Ovary (tissue), 9 donors: Measurements from ENCODE around the gene REEP3. TPM values are rescaled to one million over a fixed set of nuclear protein-coding genes. Genes with fewer than 3 reads are reported as not detected.

Experiments used
- DNase-seq, 5 donors: peaks; one replicate each; pipeline ENCODE4 v3.0.0-alpha.2; 2019 to 2020
- H3K27ac ChIP-seq, 2 donors: fragments of 200-600 bp; one replicate each; pipeline versions ENCODE4 v1.5.1 to v1.8.0; 2019 to 2022
- H3K27me3 ChIP-seq: fragments of 200-600 bp; one replicate; pipeline ENCODE4 v1.8.0; 2022
- H3K36me3 ChIP-seq: fragments of 200-600 bp; sonication (generic); one replicate; pipeline ENCODE4 v1.5.1; 2019
- H3K4me1 ChIP-seq: one replicate; pipeline ENCODE4 v1.8.1; 2013; ENCODE audit warnings: mild to moderate bottlenecking, moderate library complexity; ENCODE audit not compliant: insufficient read depth
- H3K4me3 ChIP-seq: fragments of 200-600 bp; sonication (generic); one replicate; pipeline ENCODE4 v1.5.1; 2017
- H3K9me3 ChIP-seq, 2 donors: fragments of 200-600 bp in 1 of 2; sonication (generic) in 1 of 2; one replicate each; pipeline versions ENCODE4 v1.5.1 to v1.8.1; 2013 to 2019; ENCODE audit warnings: mild to moderate bottlenecking in 1 of 2, moderate library complexity in 1 of 2
- CTCF ChIP-seq, 3 donors: fragments of 450-650 bp in 2 of 3; fragments of 200-600 bp in 1 of 3; IDR thresholded peaks; one replicate each; pipeline versions ENCODE4 v1.5.1 to v1.8.0; 2016 to 2022; ENCODE audit warnings: antibody characterized with exemption in 3 of 3, mild to moderate bottlenecking in 1 of 3
- EP300 ChIP-seq: sonication (generic); formaldehyde crosslinking; IDR thresholded peaks from one replicate; pipeline ENCODE4 v1.6.1; 2017; ENCODE audit warnings: antibody characterized with exemption
- POLR2A ChIP-seq: fragments of 450-650 bp; IDR thresholded peaks from one replicate; pipeline ENCODE4 v1.6.1; 2017; ENCODE audit warnings: antibody characterized with exemption, mild to moderate bottlenecking, moderate library complexity
- WGBS, 3 donors: extraction: QIAGEN DNeasy Blood & Tissue Kit in 1 of 3; methylation state at CpG; one replicate each; pipeline versions ENCODE4 v1.1.5 to v1.1.7; 2013 to 2017; 5-methylcytosine and 5-hydroxymethylcytosine counted together
- intact Hi-C, 4 donors: fragments of 100-400 bp; cut with DNase I; formaldehyde crosslinking; loops; one replicate each; pipeline versions ENCODE4 v1.11.0 to v1.15.1; 2022 to 2023
- polyA plus RNA-seq, 2 donors: library from polyadenylated mRNA; stranded (reverse); fragments of 200-250 nt in 1 of 2; fragments of 350-450 nt in 1 of 2; fragmentation: Illumina TruSeq in 1 of 2; extraction: RNeasy Lipid Tissue Mini Kit (QIAGEN cat#74804) in 1 of 2; gene quantifications; one replicate each; pipeline ENCODE4 v1.2.3, GENCODE V29; 2013 to 2014
- total RNA-seq, 7 donors: library from RNA; depleted of rRNA in 2 of 7; stranded (reverse); fragments of >200 nt in 2 of 7; fragmentation: NEBNext Ultra II Directional in 3 of 7; extraction: Animal tissue kit (Norgen Biotek cat#: 25700) in 3 of 7; gene quantifications; one replicate each; pipeline versions ENCODE4 v1.1.0 to v1.2.4, GENCODE V29; 2016 to 2023
- donor health status: DM: no; HTN: no; CAD: no; lungs with moderate emphysema.
- donor health status: DM: no; HTN: no; CAD: no.
- donor health status: Bipolar disorder and iron deficiency.
- donor health status: DM: yes; HTN: yes; CAD: no.
- donor health status: DM: no; HTN: no; CAD: no.
- donor health status: DM: yes; HTN: yes; CAD: no.

The REEP3 gene
- total and polyA plus RNA-seq, 9 donors: 9.3 to 30.5 (median 23.1) TPM

DNA sequence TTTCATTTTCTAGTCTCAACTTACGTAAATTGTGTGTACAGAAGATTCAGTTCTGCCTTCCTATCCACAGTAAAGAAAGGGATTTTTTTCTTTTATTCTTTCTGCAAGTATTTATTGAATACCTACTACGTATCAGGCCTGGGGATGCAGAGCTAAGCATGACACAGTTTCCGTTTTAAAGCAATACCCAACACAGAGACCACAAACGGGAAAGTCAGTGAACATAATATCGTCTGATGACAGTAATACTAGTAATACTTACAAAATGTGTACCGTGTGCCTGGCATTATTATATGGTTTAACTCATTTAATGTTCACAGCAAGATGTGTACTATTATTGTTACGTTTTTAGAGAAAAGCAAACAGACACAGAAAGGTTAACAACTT, 22.4 kb downstream of the REEP3 start:
- DNase-seq: no peak
- no peaks in the 10 kb centered on the region for H3K36me3 ChIP-seq

DNA sequence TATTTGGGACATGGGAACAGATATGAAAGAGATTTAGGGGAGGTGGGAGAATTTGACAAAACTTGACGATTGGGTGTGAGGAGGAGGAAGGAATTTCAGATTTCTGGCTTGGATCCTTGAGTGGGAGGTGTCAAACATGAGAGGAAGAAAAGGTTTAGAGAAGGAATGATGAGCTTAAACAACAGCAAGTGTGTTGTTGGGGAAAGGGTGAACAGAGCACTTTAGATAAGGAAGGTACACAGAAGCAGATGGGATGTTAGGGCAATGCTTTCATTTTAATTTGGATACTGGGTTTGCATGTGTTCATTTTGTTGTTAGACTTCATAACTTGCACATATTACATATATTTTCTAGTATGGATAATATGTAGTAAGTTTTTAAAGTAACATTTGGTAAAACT, 23.2 kb downstream of the REEP3 start:
- no peak for DNase-seq
- H3K4me3 ChIP-seq: no peak overlapping the region
- no peak overlapping the region for H3K27ac ChIP-seq
- intact Hi-C loops: no loop called here
- WGBS, 3 donors: 6 to 31% (median 16%) methylated on average over 1 of the region's 1 CpG
- no peaks in the 10 kb centered on the region for H3K9me3 ChIP-seq
- peaks cover 4% of the 10 kb centered on the region for H3K4me1 ChIP-seq
- H3K27me3 ChIP-seq: no peaks in the 10 kb centered on the region
- H3K36me3 ChIP-seq: no peaks in the 10 kb centered on the region
- TF ChIP-seq EP300: no peak
- no peak for TF ChIP-seq CTCF (IDR thresholded peaks at IDR 0.05)
- TF ChIP-seq POLR2A: no peak

More for the DNA sequence above, 22.4 kb downstream of the REEP3 start:
- Histone ChIP-seq H3K4me3 (no peak overlapping the region), H3K27ac (no peak overlapping the region), H3K9me3 (no peaks in the 10 kb centered on the region), H3K27me3 (no peaks in the 10 kb centered on the region), H3K4me1 (peaks cover 4% of the 10 kb centered on the region)
- intact Hi-C loops: no loop called here
- TF ChIP-seq CTCF (IDR thresholded peaks at IDR 0.05) (no peak), EP300 (no peak), POLR2A (no peak)
- WGBS, 3 donors: 89 to 93% (median 90%) methylated on average over 7 of the region's 7 CpGs

- no peak for DNase-seq
- H3K4me3 ChIP-seq: no peak overlapping the region
- WGBS, 3 donors: 75 to 84% (median 83%) methylated on average over 2 of the region's 2 CpGs
These were observed 26.6 kb downstream of the REEP3 start for GRCh38 chr10:63547628-63548360.

GRCh38 chr10:63548860-63549259, 27.7 kb downstream of the REEP3 start:
- Histone ChIP-seq H3K36me3 (no peaks in the 10 kb centered on the region), H3K27ac (no peak overlapping the region), H3K4me1 (peaks cover 4% of the 10 kb centered on the region), H3K27me3 (no peaks in the 10 kb centered on the region), H3K9me3 (no peaks in the 10 kb centered on the region), H3K4me3 (no peak overlapping the region)
- no peak for DNase-seq
- TF ChIP-seq POLR2A (no peak), CTCF (IDR thresholded peaks at IDR 0.05) (no peak), EP300 (no peak)
- intact Hi-C loops: no loop called here

More at GRCh38 chr10:63547628-63548360, 26.6 kb downstream of the REEP3 start:
- H3K27ac ChIP-seq: no peak overlapping the region
- peaks cover 4% of the 10 kb centered on the region for H3K4me1 ChIP-seq
- intact Hi-C loops: no loop called here
- TF ChIP-seq CTCF (IDR thresholded peaks at IDR 0.05): no peak
- no peak for TF ChIP-seq POLR2A
- no peak for TF ChIP-seq EP300
- H3K9me3 ChIP-seq: no peaks in the 10 kb centered on the region
- no peaks in the 10 kb centered on the region for H3K27me3 ChIP-seq
- H3K36me3 ChIP-seq: no peaks in the 10 kb centered on the region
